HepG2 (cell line): ENCODE data around the gene RPUSD2. TPM values are rescaled to one million over a fixed set of nuclear protein-coding genes. Genes with fewer than 3 reads are reported as not detected.
A peak's percentile ranks its signal among the peaks of the same experiment; 100 is the strongest.

Source experiments
- BRF2 ChIP-seq: sonication (generic); formaldehyde crosslinking; IDR thresholded peaks from 2 replicates; pipeline ENCODE4 v1.8.1; 2022; ENCODE audit warnings: mild to moderate bottlenecking, missing genetic modification reagents
- EED ChIP-seq: sonication (generic); formaldehyde crosslinking; IDR thresholded peaks from 2 replicates; pipeline ENCODE4 v1.5.0; 2020; ENCODE audit warnings: mild to moderate bottlenecking, missing genetic modification reagents
- ELK4 ChIP-seq: sonication (generic); formaldehyde crosslinking; IDR thresholded peaks from 2 replicates; pipeline ENCODE4 v1.9.0; 2021; ENCODE audit warnings: missing genetic modification reagents, borderline replicate concordance
- GRHL1 ChIP-seq: sonication (generic); formaldehyde crosslinking; conservative IDR thresholded peaks from 2 replicates; pipeline ENCODE4 v1.8.0; 2022; ENCODE audit warnings: missing genetic modification reagents
- KAT8 ChIP-seq: IDR thresholded peaks from 2 replicates; pipeline ENCODE4 v1.6.1; 2016; ENCODE audit warnings: missing genetic modification reagents, missing compliant biosample characterization
- KMT2B ChIP-seq: IDR thresholded peaks from 2 replicates; pipeline ENCODE4 v1.6.1; 2016; ENCODE audit warnings: missing genetic modification reagents, missing compliant biosample characterization
- PRDM10 ChIP-seq: sonication (generic); formaldehyde crosslinking; IDR thresholded peaks from 2 replicates; pipeline ENCODE4 v1.4.0; 2020; ENCODE audit warnings: low read depth, missing genetic modification reagents
- RCOR2 ChIP-seq: IDR thresholded peaks from 2 replicates; pipeline ENCODE4 v1.6.1; 2016; ENCODE audit warnings: missing biosample characterization, missing genetic modification reagents
- SPEN ChIP-seq: sonication (generic); formaldehyde crosslinking; IDR thresholded peaks from 2 replicates; pipeline ENCODE4 v1.5.1; 2020; ENCODE audit warnings: low read depth, mild to moderate bottlenecking, missing genetic modification reagents
- THAP8 ChIP-seq: sonication (generic); formaldehyde crosslinking; IDR thresholded peaks from 2 replicates; pipeline ENCODE4 v1.5.1; 2020; ENCODE audit warnings: missing genetic modification reagents, mild to moderate bottlenecking, borderline replicate concordance
- ZBTB34 ChIP-seq: sonication (generic); formaldehyde crosslinking; IDR thresholded peaks from 2 replicates; pipeline ENCODE4 v1.8.0; 2022; ENCODE audit warnings: mild to moderate bottlenecking, missing genetic modification reagents
- ZNF574 ChIP-seq: sonication (generic); formaldehyde crosslinking; IDR thresholded peaks from 2 replicates; pipeline ENCODE4 v1.4.0; 2020; ENCODE audit warnings: missing genetic modification reagents
- ZNF672 ChIP-seq: sonication (generic); formaldehyde crosslinking; IDR thresholded peaks from 2 replicates; pipeline ENCODE4 v1.8.1; 2022; ENCODE audit warnings: missing genetic modification reagents
- ZNF749 ChIP-seq: sonication (generic); formaldehyde crosslinking; IDR thresholded peaks from 2 replicates; pipeline ENCODE4 v1.8.0; 2022; ENCODE audit warnings: mild to moderate bottlenecking, missing genetic modification reagents, moderate library complexity, borderline replicate concordance
- polyA plus RNA-seq, 8 experiments: library from polyadenylated mRNA; depleted of rRNA in 3 of 8; stranded (reverse) in 7 of 8; unstranded in 1 of 8; fragments of >200 nt; fragmentation: Illumina TruSeq in 4 of 8; extraction: Trizol in 4 of 8; gene quantifications; 2 replicates each; pipeline versions ENCODE4 v1.2.1 to v1.2.3, GENCODE V29; 2011 to 2016; ENCODE audit warnings: low read depth in 4 of 8, missing spikeins in 1 of 8, mixed read lengths in 1 of 8; ENCODE audit not compliant: insufficient read depth in 1 of 8
- total RNA-seq, 5 experiments: library from RNA; depleted of rRNA; stranded (reverse); fragments of >200 nt; fragmentation: Illumina TruSeq; extraction: Trizol; gene quantifications; 2 replicates each; pipeline ENCODE4 v1.2.3, GENCODE V29; 2016; ENCODE audit warnings: low read depth in 1 of 5

RPUSD2 gene
- total and polyA plus RNA-seq, 2 of the 13 experiments (the other 11 are each of a cell fraction or from before 2014, with no cell fraction given) = 8.6 to 14.5 TPM

- TF ChIP-seq PRDM10 (CRISPR knock-in tag) (peak; percentile 51; the same call in 1 of the 2 replicates), BRF2 (CRISPR knock-in tag) (peak; percentile 33; the same call in 1 of the 2 replicates), SPEN (CRISPR knock-in tag) (peak; percentile 68), KMT2B (CRISPR knock-in tag) (peak; percentile 77), ZBTB34 (no peak), EED (no peak), ZNF672 (CRISPR knock-in tag) (no peak), KAT8 (peak; percentile 98), ZNF574 (CRISPR knock-in tag) (peak; percentile 71), GRHL1 (CRISPR knock-in tag) (no peak), ZNF749 (CRISPR knock-in tag) (0 out of 2 replicates have a peak, but pooled peaks have one; percentile 72), ELK4 (CRISPR knock-in tag) (no peak), THAP8 (CRISPR knock-in tag) (no peak), RCOR2 (CRISPR knock-in tag) (peak; percentile 80; the same call in 1 of the 2 replicates)
Measured at GRCh38 chr15:40593588-40594428, 24.7 kb downstream of the RPUSD2 start, which contains the start of gene KNL1 (continued).
